T-helper 22 cell (primary cell): ENCODE results near the gene ZNF485.
"Not testable (repeated sequence)": the region's sequence is repeated elsewhere in the genome, so short reads cannot be mapped to it uniquely, and the experiment has no call there.

Source experiments
- DNase-seq: peaks from one replicate; pipeline ENCODE4 v3.0.0-alpha.2; 2020; ENCODE audit warnings: low read depth

ZNF485 gene

DNA sequence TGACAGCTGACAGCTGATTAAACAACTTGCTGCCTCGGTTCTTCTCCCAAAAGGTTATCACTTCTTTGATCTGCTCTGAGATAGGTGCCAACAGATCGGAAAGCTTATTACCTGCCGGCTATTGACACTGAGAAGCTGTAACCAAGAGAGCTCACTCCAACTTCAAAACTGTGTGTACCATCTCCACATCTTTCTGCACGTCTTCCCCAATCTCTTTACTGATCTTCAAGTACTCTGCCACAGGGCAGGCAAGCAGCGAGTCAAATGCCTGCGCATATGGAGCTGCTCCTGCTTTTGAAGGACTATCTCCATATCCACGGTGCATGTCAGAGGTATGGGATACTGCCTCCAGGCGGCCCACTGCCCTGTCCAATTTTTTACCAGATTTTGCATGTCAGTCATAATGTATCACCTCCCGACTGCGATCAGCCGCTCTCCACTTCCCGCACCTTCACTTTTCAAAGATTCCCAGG is 352 bp upstream of the ZNF485 start:
- DNase-seq, result no peak

DNA sequence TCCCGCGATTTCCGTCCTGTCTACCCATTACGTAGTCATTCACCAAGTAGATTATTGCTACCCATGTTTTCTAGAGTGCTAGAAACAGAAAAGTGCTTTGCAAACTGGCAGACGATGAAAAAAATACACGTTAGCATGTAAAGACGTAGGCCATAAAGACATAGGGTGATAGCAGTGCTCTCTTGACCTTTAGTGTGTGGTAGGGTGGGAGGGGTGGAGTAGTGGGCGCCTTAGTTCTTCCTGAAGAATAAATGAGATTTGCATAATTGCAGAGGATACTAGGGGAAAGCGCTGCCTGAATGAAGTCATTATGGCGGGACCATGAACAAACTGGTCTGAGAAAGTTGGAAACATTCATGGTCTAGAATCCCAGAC is 948 bp downstream of the ZNF485 start:
- no peak for DNase-seq

DNA sequence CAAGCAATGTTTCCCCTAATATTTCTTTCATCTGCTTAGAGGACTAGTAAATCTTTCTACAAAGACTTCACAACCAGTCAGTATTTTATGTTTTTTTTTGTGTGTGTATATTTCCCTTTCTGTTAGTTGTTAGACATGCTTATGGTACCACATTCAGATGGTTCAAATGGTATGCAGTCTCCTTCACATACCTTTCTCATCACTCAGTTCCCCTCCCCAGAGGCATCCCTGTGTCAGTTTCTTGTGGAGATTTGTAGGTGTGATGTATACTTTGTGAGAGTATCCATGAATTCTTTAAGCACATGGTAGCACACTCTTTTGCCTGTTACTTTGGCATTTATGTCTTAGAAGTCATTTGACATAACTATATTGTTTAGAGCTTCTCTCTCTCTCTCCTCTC is 4.4 kb downstream of the ZNF485 start:
- no peak for DNase-seq

DNA sequence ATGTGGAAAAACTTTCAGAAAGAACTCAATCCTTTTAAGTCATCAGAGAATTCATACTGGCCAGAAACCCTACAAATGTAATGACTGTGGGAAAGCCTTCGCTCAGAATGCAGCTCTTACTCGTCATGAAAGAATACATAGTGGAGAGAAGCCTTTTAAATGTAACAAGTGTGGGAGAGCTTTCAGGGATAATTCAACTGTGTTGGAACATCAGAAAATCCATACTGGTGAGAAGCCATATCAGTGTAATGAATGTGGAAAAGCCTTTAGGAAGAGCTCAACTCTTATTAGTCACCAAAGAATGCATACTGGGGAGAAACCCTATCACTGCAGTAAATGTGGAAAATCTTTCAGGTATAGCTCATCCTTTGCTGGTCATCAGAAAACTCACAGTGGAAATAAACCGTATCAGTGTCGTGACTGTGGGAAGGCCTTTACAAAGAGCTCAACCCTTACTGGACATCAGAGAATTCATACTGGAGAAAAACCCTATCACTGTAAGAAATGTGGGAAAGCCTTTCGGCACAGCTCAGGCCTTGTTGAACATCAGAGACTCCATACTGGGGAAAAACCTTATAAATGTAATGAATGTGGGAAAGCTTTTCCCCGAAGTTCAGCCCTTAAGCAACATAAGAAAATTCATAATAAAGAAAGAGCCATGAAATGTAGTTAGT is 10.6 kb downstream of the ZNF485 start:
- DNase-seq, result no peak

DNA sequence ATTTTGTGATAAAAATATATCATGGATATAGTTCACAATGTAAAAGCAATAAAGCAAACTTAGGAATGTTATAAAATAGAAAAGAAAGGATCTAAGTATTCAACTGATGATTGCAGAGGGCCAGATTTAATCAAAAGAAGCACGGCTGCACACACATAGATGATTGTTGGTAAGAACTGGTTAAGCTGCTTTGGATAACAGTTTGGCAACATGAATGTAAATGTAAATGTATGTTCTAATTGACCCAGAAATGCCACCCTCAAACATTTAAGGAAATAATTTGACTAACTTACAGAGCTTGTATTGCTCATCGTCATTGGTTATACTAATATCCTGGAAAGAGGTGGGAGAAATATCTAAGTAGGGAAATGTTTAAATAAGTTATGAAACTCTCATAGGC is 13.1 kb downstream of the ZNF485 start:
- DNase-seq, result no peak

DNA sequence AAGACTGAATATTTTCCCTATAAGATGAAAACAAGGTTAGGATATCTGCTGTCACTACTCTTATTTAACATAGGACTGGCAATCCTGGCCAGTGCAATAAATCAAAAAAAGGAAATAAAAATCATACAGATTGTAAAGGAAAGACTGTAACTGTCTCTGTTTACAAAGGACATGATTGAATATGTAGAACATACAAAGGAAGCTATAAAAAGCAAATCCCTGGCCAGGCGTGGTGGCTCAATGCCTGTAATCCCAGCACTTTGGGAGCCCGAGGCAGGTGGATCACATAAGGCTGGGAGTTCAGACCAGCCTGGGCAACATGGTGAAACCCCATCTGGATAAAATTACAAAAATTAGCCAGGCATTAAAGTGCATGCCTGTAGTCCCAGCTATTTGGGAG is 15.8 kb downstream of the ZNF485 start:
- no peak for DNase-seq

DNA sequence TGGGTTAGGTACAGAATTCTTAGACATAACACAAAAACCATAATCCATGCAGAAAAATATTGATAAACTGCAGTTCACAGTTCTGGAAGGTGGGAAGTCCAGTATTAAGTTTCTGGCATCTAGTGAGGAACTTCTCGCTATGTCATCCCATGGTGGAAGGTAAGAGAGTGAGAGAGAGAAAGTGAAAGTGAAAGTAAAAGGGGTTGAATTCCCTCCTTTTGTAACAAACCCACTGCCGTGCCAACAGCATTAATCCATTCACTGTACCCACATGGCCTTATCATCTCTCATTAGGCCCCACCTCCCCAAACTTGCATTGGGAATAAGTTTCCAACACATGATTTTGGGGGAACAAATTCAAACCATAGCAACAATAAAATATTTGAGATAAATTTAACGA is 17.1 kb downstream of the ZNF485 start:
- DNase-seq, result no peak

DNA sequence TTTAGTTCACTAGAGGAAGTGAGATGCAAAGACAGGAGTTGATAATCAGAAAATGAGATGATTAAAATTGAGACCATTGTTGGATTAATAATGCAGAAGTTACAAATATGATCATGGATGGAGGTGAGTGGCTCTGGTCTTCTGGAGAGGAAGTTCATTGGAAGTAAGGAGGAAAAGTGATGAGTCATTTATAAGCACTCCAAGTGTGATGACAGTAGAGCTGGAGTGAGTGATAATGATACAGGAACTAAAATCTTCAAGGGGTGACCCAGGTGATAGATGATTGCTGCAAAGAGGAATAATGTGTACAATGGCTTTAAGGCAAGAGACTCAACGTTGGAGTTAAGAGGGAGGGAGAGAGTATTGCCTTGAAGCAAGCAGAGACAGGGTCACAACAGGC is 21.7 kb downstream of the ZNF485 start:
- no peak for DNase-seq

DNA sequence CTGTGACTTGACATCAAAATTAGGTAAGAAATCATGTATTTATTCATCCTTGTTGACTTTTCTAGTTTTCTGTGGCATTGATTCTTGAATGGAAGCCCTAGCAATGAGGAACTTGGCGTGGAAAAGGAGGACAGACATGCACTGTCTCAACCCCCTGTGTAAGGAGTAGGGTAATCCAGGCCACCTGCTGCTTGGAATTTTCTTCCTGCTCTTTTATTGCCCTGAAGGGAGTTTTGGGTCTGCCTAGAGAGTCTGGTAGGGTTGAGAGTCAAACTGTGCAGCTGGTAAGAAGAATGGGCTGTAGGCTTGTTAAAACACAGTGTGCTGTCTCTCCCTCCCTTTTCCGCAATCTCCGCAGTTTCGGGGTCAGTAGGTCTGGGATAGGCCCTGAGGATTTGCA is 22.7 kb downstream of the ZNF485 start:
- DNase-seq, result no peak

DNA sequence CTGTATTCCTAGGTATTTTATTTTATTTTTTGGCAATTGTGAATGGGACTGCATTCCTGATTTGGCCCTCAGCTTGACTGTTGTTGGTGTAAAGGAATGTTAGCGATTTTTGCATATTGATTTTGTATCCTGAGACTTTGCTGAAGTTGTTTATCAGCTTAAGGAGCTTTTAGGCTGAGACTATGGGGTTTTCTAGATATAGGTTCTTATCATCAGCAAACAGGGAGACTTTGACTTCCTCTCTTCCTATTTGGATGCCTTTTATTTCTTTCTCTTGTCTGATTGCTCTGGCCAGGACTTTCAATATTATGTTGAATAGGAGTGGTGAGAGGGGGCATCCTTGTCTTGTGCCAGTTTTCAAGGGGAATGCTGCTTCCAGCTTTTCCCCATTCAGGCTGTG is 29.6 kb downstream of the ZNF485 start:
- not testable (repeated sequence) for DNase-seq

DNA sequence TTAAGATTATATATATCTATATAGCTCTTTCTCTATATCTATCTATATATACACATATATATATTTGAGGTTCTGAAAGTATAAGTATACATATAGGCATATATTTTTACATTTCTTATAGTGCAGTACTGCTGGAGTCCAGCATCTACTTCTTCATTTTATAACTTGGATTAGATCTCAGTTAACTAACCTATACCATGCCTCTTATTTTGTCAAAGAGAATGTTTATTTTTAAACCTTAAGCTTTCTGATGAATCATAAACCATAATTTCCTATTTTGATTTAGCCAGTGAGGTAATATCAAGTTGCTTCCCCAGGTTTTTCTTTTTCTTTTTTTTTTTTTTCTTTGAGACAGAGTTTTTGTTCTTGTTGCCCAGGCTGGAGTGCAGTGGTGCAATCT is 34.4 kb downstream of the ZNF485 start:
- DNase-seq, result no peak

DNA sequence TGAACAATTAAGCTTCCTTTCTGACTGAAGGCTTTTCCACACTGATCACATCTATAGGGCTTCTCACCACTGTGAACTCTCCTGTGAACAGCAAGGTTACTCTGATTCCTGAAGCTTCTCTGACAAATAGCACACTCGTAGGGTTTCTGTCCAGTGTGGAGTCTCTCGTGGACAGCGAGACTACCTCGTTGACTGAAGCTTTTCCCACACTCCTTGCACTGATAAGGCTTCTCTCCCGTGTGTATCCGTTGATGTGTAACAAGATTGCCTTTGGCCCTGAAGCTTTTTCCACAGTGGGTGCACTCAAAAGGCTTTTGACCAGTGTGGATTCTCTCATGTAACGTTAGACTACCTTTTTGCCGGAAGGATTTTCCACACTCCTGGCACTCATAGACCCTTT is 38.0 kb downstream of the ZNF485 start:
- DNase-seq, result no peak

DNA sequence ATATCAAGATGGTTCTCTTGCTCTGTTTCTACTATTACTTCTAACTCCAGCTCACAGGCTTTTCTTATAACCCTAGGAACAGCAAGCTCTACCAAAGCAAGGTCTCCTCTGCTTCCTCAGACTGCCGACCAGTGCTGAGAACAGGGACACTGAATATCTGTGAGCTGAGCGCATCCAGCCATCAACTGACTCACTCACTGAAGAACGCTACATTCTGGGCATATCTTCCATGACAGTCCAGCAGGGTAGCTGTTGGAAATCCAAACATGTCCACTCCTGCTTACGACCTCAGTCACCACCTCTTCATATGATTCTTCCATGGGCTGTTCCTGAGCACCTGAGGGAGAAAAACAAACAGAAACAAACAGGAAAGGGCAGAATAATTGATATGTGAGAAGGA is 39.6 kb downstream of the ZNF485 start:
- no peak for DNase-seq

DNA sequence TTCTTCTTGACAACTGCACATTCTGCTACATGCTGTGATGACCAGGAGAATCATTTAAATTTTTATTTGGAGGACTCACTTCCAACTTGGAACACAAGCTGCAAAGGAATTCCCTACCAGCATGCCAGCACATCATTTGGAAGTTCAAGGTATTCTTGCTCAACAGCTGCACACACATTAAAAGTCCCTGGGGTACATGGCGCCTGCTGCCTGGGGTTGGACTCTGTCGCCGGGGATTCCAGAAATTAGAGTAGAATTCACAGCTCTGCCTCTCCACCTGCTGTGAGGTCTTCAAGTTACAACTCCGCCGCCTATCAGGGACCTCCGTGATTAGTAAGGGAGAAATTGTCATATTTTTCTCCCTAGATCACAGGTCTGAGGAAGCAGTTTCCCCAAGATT is 41.3 kb downstream of the ZNF485 start:
- no peak for DNase-seq

DNA sequence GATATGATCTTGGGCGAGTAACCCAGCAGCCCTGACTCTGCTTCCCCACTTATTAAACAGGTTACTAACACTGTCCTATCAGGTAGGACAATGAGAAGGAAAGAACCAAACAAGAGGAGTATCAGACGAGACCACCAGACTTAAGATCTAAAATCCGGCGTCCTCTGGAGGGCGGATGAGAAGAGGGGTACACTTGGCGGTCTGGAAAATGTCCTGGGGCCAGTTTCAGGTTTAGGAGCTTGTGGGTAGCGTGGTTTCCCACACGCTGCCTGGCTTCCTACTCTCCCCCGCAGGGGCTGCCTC is 41.8 kb downstream of the ZNF485 start:
- no peak for DNase-seq

DNA sequence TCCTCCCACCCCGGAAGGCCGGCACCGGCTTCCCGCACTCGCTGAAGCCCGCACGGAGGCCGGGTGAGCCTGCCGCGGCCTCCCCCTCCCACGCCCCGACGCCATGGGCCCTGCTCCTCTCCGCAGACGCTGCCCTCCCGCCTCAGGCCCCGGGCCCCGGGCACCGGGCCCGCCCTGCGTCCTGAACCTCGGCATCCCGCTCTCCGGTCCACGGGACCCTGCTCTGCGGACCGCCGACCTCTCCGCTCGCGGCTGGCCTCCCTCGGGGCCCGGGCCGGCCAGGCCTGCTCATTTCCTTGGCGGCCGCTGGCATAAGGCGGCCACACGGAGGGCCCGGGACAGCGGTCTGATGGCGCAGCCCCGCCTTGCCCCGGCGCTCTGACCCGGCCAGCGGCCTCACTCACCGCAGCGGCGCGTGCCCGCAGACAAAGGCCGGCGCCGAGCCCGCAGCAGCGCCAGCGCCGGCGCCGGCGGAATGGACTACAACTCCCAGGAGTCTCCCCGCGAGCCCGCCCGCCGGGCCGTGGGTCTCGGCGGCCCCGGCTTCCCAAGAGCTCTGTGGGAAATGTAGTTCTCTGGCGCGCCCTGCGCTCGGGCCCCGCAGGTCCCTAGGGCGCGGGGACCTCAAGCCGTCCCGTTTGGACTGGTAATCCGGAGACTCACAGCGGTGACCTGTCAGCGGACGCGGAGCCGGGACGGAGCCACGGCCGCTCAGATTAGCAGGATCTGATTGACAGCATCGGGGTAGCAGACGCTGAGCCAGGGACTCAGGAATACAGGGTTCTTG is 42.4 kb downstream of the ZNF485 start, which contains the start of gene ZNF32:
Gene ZNF32 (minus strand): TSS at position 484 of the 787 bp plus-strand sequence. CDS start 2,748 bp downstream, outside the sequence.
- peak; percentile 66 for DNase-seq

DNA sequence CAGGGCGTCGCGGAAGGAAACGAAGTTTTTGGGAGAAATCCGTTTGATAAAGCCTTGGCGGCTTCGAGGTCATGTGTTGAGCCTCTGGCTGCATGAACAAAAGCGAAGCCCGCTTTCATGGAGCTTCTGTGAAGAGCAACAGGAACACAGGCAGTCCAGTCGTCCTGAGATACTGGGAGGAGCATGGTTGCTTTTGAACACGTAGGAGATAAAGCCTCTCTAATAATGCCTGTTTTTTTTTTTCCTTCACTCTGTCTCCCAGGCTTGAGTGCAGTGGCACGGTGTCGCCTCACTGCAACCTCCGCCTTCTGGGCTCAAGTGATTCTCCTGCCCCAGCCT is 42.9 kb downstream of the ZNF485 start:
- DNase-seq, result no peak

DNA sequence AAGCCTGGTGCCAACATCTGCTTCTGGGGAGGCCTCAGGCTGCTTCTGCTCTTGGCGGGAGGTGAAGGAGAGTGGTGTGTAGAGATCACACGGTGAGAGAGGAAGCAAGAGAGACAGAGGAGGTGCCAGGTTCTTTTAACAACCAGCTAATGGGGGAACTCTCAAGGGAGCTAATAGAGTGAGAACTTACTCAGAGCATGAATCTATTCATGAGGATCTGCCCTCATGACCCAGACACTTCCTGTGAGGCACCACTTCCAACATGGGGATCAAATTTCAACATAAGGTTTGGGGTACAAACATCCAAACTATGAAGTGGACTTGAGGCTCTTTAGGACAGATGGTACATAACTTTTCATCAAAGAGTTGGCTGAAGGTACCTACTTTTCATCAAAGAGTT is 47.5 kb downstream of the ZNF485 start:
- no peak for DNase-seq

DNA sequence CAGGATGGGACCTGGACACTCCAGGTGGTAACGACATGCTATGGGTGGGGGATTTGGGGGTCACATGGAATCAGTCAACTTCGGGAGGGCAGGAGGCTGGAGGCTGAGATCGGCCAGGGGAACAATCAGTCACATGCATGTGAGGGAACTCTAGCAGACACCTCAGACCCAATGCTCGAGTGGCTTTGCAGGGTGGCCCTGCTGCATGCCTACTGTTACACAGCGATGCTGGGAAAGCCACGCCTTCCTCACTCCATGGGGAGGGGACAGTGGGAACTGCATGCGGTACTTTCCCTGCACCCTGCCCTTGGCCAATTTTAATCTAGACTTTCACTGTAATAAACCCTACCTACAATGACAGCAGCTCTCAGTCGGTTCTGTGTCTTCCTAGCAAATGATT is 49.1 kb downstream of the ZNF485 start:
- DNase-seq, result no peak

DNA sequence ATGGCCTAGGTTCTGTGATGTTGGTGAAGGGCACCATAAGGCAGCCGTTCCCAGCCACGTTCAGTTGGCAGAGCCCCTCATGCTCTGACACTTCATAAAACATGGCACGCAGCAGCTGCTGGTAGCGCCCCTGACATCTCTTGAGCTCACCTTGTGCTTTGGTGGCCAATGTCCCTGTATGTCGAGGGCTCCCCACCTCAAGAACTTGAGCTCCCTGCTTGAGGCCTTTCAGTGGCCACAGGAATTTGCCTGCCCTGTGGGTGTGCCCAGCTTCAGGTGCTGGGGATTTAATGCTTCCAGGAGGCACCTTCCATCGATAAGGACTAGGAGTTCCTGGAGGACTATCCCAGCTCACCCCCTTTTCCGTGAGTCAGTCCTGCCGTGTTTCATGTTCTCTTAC is 52.0 kb downstream of the ZNF485 start:
- no peak for DNase-seq

DNA sequence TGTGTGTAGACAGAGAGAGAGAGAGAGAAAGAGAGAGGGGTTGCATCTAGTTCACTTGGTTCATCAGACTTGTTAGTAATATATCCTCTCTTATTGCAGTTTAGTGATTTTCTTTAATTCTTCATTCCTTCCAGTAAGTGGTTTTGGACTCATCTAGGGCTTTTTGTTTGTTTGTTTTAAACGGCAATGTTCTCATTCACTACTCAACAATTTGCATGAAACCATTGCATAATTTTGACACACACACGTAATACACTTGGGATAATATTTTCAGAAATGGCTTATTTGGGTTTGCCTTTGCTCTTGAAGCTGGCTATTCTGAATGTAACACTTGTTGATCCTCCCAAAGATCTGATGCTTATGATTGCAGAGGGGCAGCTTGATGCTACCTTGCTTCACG is 58.8 kb downstream of the ZNF485 start:
- no peak for DNase-seq

DNA sequence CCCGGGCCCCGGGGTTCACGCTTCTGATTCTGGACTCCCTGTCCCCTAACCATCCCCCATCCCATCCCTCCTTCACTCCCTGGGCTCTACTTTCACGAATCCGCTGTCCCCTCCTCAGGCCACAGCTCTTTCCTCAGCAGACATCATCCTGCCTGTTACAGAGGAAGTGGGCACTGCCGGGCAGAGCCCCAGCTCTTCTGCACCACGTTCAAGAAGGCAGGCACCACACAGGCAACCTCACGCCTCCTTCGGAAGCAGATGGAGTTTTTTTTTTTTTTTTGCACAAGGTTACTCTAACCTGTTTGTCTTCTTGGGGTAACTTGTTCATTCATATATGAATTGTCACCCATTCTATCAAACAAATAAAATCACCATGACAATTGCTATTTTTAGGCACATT is 60.3 kb downstream of the ZNF485 start:
- no peak for DNase-seq

DNA sequence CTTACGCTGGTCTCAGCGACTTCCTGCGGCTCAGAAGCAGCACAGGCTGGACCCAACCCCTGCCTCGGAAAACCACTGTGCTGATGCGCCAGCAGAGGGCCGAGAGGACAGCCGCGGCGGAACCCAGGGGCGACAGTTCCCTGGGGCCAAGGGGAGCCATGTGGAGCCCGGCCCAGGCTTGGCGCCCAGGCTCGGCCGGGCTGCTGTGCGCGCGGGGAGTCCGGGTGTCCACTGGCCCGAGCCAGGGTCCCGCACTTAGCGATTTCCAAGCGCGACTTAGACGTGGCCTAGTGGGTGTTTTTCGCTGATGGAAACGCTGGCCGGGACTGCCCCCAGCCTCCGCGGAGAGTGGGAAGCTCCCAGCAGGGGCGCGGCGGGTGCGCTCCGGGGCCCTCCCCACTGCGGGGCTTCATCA is 61.1 kb downstream of the ZNF485 start:
- DNase-seq, result no peak
